Muscle of back (tissue), 11 donors: Measurements from ENCODE around the gene RAB31. TPM values are rescaled to one million over a fixed set of nuclear protein-coding genes. Genes with fewer than 3 reads are reported as not detected.

Source experiments
- DNase-seq, 3 donors: peaks; one replicate each; pipeline versions ENCODE4 v3.0.0 to v3.0.0-alpha.2; 2013
- polyA plus RNA-seq, 10 donors: library from polyadenylated mRNA; unstranded; fragments of 120-200 nt; gene quantifications; one replicate each; pipeline ENCODE4 v1.2.1, GENCODE V29; 2013; ENCODE audit not compliant: insufficient read length in 10 of 10

RAB31 gene
- polyA plus RNA-seq, 10 donors = 27.0 to 37.1 (median 33.2) TPM

DNA sequence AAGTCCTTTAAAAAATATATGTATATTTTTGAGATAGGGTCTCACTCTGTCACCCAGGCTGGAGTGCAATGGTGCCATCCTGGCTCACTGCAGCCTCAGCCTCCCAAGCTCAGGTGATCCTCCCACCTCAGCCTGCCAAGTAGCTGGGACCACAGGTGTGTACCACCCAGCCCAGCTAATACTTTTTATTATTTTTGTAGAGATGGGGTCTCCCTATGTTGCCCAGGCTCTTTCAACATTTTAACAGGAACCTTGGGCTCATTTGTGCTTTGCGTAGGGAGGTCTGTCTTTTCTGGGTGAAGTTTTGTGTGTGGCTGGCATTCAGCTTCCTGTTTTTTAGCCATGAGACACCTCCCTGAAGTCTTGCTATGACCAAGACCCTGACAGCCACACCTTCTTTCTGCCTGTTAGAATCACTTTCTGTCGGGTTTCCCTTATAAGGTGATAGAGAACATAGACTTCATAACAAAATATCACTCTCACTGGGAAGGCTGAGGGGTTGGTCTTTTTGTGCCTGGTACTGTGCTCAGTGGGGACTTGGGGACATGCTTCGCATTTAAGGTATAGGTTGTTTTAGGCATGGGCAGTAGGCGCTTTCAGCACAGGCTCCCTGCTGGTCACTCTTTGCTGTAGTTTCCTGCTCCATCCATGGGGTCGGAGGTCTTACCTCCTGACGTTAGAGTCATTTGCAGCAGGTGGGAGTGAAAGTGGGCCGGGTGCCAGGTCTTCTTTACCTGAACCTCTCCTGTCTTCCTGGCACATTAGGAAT lies 3.4 kb downstream of the RAB31 start:
- DNase-seq = no peak

DNA sequence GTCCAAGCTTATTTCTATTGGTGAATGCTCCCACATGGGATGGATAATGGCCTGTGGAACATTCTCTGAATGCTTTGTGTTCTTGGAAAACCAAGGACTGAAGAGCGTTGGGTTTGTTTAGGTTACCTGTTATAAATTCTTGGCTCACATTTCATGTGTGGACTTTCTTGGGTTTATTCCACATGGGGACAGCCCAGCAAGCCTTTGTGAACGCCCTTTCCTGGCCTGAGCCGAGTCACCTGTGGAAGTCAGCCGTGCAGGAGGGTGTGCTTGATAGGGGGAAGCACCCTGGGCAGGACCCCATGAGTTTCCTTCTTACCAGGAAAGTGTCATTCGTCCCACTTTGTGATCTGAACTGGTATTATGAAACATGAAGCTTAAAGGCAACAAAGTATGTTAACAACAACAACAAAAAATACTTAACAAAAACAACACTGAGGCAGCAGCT lies 4.1 kb downstream of the RAB31 start:
- no peak for DNase-seq

DNA sequence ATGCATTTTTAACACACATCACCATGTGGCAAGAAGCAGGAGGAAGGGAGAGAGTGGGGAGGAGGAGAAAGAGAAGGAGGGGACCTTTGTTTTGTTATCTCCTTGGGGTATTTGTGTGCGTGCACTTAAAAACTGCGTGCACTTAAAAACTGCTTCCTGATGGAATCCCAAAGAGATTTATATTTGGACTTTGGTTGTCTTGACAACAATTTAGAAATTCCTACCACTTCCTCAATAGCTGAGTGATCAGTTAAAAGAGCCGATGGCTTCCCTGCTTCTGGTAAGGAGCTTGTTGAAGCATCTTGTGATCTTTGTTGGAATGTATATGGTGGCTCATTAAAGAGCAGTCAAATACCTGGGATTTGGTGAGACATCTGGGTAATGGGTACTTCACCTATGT lies 4.5 kb downstream of the RAB31 start:
- peak in 1 of 3 donors; percentile 69 for DNase-seq

DNA sequence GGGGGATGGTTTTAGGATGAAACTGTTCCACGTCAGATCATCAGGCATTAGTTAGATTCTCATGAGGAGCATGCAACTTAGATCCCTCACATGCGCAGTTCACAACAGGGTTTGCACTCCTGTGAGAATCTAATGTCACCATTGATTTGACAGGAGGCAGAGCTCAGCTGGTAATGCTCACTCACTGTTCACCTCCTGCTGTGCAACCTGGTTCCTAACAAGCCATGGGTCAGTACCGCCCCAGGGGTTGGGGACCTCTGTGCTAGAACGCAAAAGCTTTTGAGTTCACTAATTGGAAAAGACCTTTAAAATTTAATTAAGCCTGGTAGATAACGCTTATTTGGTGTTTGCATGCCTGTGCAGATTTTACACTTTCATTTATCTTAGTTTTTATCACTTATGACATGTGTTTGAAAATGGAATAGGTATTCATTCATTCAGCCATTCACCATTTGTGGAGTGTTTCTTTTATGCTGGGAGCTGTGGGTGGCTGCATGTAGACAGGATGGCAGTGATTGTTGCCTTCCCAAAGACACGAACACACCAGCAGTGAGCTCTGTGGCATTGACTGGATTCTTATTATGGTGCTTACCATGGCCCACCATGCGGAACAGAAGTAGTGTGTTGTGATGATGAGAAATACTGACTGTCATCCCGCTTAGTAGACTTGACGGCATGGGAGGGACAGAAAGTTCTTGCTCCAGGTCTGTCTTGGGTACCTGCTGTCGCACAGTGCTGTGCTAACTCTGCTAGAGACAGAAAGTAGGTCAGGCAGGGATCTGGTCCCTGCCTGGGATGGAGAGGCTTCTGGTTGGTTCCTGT lies 6.4 kb downstream of the RAB31 start:
- DNase-seq = no peak

DNA sequence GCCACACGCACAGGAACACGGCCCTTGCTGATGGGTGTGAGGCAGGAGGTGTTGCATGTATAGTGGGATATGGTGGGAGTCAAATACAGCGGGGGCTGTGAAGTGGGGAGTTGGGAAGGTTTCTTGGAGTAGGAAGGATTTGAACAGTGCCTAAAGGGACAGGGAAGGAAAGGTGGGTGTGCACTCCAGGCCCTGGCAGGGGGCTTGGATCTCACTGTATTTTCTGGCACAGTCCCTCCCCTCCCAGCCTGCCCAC lies 6.9 kb downstream of the RAB31 start:
- DNase-seq = no peak

DNA sequence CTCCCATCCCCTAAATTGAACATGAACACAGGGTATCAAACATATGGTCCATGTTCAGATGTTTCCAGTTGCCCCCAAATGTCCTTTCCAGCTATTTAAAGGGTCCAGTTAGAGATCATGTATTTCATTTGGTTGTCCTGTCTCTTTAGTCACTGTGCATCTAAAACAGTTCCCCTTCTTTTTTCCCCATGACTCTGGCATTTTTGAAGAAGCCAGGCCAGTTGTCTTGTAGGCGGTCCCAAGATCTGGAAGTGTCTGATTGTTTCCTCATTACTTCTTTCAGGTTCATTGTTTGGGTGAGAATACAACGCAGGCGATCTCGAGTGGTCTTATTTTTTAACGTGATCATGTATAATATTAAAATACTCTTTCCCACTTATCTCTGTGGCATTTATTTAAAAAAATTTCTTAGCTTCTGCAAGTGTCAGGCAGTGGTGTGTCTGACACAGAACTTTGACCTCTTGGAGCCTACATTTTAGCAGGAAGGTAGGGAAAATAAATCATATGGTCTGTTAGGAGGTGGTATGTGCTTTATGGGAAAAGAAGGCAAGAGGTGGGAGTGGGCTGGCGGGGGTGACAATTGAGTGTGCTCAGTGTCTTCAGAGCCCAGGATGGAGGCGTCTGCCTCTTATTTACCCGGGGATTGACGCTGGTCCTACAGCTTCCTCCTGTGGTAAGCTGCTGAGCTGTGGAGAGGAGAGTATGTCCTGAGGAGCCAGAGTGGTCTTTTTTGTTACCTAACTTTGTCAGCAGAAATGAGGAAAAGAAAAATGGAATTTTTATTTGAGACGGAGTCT lies 8.1 kb downstream of the RAB31 start:
- DNase-seq = no peak

DNA sequence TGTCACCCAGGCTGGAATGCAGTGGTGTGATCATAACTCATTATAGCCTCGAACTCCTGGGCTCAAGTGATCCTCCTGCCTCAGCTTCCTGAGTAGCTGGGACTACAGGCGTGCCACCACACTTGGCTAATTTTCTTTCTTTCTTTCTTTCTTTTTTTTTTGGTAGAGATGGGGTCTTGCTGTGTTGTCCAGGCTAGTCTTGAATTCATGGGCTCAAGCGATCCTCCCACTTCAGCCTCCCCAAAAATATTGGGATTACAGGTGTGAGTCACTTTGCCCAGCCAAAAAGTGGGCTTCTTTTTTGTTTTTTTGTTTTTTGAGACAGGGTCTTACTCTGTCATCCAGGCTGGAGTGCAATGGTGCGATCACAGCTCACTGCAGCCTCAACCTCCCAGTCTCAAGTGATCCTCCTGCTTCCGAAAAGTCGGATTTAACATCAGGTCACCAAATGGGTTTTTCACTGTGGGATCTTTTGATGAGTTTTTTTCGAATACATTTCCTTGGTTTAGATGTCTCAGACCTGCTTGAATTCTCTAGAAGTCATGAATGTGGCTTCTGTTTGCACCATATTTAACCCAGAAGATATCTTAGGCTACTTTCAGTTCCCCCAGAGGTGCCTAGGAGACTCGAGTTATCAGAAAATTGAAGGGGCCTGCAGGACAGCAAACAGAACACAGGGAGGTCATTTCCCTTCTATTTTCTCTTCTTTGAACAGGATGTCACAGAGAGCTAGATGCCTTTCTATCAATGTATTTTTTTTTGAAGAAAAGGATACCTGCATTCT lies 8.9 kb downstream of the RAB31 start:
- no peak for DNase-seq

DNA sequence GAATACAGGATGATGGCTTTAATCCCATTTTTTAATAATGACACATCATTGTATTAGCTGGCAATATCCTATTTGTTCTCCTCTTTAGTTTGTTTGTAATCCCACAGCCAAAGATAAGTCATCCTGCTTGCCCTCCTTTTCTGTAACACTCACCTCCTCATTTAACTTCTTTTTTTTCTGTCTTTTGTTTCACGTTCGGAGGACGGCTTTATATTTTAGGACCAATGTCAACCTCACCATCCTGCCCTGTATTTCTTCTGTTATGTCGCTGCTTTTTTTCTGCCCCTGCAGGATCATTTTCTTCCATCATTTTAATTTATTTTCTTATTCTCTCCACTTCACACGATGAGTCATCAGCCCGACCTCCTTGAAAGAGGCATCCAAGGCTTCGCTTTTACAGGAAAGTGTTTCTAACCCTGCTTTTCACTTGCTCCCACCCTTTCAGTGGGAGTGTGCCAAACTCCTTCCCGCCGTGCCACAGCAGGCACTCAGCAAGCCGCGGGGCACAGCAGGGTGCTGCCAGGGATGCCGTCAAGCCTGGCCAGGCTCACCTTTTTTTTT lies 11.4 kb downstream of the RAB31 start:
- DNase-seq = peak in 1 of 3 donors; percentile 58

DNA sequence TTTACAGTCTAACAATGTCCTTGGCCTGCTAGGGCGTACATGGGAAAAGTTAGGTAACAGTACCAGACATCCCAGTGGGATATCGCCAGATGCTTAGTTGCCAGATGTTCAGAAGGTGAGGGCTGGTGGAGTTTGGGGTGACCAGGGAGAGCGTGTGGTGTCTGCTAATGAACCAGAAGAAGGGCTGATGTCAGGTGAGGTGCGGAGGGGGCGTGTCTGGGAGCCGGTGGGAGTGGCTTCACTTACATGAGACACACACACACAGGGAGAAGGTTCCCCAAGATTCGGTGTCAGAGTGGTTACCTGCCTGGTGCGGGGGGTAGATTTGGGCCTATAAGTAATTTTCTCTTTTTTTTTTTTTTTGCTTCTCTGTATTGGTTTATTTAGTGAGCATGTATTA lies 12.2 kb downstream of the RAB31 start:
- no peak for DNase-seq

DNA sequence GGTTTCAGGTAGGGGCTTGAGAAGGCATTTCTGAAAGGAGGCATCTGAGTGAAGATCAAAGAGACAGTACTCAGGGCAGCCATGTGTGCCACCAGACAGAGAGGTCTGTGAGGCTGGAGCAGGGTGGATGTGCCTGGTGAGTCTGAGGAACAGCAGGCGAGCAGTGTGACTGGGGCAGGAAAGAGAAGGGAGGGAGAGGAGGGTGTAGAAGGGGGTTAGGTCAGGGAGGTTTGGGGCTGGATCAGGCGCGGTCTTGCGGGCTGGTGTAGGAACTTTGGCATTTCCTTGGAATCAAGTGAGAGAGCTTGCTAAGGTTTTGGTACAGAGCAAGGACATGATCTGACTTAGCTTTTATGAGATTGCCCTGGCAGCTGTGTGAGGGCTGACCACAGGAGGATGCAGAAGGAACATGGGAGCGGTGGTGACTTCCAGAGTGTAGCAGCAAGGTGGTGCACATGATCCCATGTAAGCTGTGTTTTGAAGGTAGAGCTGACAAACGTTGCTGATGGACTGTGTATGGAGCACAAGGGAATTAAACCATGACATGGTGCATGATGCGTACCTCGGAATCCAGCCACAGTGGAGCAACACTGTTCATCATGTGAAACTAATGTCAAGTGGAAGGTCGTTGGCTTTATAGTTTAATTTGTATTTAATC lies 13.9 kb downstream of the RAB31 start:
- DNase-seq = no peak

DNA sequence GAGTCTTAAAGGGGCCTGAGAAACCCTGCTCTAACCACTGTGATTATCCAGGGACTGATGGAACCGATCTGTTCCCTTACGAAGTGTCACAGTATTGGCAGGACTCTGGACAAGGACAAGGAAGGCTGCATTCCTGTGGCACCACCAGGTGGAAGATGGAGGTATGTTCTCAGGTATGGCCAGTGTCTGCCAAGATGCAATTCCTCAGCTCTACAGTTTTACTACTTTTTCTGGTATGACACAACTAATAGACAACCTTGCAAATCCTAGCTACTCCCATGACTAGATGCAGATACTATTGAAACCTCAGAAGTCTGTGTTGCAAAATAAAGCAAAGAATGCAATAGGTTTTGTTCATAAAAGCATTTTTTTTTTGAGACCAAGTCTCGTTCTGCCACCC lies 14.6 kb downstream of the RAB31 start:
- no peak for DNase-seq

DNA sequence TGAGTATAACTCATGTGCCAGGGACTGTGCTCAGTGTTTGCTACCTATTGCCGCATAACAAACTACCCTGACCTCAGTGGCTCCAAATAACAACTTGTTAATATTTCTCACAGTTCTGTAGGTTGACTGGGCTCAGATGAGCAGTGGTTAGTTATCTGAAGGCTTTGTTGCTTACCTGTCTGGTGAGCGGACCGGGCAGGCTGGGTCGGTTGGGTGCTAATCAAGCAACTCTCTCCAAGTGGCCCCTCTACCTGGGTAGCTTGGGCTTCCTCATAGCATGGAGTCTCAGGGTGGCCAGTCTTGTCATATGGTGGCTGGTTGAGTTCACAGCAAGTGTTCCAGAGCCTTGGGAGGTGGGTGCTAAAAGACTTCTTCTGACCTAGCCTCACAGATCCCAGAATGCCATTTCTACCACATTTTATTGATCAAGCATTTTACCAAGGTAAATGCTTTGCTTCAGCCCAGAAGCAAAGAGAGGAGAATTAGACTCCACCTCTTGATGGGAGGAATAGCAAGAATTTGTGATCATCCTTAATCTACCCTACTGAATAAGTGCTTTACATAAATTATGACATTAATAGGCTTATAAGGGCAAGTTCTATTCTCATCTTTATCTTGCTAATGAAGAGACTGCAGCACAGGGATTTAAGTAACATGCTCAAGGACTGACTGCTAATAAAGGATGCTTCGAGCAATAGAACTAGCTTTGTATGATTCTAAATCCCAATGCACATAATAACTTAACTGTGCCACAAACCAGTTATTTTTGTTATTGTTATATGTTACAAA lies 16.9 kb downstream of the RAB31 start:
- DNase-seq = no peak

DNA sequence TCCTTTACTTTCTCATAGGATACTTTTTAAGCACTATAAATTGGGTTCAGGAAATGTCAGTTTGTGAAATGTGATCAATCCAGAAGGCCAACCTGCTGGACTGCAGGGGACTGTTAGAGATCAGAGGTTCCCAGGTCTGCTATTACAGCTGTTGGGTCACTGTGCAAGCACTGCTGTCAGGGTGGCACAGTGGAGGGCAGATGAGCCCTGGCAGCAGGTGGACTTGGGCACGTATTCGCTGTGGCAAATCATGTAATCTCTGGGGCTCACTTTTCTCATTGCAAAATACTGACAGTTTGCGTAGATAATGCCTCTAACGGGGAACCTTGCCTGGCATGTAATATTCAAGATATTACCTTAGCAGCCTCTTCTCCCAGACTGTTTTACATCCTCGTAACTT lies 18.1 kb downstream of the RAB31 start:
- no peak for DNase-seq

DNA sequence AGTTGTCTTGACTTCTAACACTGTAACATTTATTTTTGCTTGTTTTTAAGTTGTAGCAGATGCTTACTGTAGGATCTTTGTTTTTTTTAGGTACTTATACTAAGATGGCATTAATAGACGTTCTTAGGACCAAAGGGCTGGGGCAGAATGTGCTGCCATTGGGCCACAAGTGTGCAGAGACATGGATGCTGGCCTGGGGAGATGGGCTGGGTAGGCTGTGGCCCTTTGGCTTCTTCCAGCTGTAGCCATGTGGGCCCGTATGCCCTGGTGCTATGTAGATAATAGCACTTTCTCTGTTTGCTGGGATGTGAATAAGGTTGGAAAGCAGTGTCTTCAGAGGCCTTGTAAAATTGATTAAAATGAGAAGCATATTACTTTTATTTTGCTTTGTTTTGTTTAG lies 18.8 kb downstream of the RAB31 start:
- no peak for DNase-seq

DNA sequence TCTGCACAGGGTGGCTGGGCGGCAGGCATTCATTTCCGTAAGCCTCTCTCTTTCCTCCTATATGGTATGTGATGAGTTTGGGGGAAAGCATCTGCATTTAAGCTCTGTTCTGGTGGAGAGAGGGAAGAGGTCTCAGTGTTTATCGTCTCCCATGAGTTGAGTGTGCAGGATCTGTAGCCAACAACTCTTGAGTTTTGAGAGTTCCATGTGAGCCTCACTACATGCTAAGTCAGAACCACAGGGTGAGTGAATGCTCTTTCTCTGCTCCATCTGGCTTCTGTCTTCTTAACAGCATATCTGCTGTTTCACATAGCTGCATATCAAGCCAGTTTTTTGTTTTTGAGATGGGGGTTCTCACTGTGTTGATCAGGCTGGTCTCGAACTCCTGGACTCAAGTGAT lies 22.7 kb downstream of the RAB31 start:
- no peak for DNase-seq

DNA sequence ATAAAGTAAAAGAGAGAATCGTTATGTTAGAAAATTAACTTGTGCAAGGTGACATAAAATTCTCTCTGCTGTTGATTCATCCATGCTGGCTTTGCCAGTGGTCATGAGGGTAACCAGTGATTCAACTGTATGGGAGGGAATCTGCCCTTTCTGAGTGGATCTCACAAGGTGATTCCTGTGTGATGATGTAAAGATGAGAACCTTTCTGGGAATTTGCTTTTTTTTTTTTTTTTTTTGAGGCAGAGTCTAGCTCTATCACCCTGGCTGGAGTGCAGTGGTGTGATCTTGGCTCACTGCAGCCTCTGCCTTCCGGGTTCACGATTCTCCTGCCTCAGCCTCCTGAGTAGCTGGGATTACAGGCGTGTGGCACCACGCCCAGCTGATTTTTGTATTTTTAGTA lies 23.3 kb downstream of the RAB31 start:
- no peak for DNase-seq

DNA sequence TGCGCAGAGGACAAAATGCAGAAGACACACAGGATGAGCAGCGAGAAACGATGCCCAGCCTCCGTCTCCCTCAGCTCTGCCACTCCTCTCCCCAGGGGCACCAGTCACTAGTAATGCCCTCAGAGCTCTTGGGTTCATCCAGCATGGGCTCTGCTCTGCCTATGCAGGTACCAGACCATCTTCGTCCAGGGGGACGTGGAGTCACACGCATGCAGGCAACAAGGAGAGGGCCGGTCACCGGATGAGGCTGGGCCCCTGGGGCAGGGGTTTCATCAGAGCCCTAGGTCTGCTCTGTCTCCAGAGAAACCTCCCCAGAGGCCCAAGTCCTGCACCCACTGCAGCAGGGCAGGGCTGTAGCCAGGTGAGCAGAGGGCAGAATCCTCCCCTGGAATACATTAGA lies 23.9 kb downstream of the RAB31 start:
- no peak for DNase-seq

DNA sequence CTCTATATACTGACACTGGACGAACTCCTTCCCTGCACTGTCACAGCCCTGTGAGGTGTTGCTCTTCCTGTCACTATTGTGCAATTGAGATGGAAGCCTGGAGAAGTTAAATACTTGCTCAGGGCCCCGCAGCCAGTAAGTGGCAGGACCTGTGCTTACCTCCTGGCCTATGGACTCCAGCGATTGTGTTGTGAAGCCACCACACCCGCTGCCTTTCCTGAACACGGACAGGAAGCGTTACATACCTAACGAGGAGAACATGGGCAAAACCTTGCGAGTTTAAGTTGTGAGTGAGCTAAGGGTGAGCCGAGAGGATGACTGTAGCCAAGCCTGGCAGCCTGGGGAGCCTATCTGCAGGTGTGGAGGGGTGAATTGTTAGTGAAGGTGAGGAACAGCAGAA lies 26.1 kb downstream of the RAB31 start:
- DNase-seq = no peak

DNA sequence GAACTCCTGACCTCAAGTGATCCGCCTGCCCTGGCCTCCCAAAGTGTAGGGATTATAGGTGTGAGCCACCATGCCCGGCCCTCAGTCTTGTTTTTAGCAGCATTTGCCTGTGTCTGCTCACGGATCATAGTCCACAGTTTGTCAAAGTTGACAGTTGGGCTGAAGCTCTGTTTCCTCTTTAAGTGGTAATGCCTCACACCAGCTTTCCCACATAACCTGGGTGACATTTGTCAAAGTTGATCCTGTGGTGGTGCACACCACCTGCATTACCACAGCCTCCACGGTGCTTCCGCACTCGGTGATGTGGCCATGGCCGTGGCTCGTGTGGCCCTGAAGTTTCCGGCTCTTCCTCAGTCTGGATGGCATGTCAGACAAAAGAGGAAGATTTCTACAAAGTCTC lies 27.1 kb downstream of the RAB31 start:
- DNase-seq = no peak

DNA sequence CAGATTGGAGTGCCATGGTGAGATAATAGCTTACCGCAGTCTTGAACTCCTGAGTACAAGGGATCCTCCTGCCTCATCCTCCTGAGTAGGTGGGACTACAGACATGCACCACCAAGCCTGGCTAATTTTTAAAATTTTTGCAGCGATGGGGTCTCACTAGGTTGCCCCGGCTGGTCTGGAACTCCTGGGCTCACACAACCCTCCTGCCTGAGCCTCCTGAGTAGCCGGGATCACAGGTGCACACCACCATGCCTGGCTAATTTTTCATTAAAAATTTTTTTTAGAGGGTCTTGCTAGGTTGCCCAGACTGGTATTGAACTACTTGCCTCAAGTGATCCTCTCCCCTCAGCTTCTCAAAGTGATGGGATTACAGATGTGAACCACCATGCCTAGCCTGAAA lies 27.8 kb downstream of the RAB31 start:
- DNase-seq = no peak
